HCT116 (cell line): Measurements from ENCODE around the gene THBS1. TPM values are rescaled to one million over a fixed set of nuclear protein-coding genes. Genes with fewer than 3 reads are reported as not detected.

Experiments used
- ATAC-seq: fragments of 200-7000 bp; cut with Tn5 transposase; 2 replicates; pipeline ENCODE4 v1.9.1; 2020; ENCODE audit warnings: mild to moderate bottlenecking, moderate library complexity
- BruUV-seq: library from RNA; stranded (reverse); fragments of 400-500 nt; replicated peaks from 2 replicates; lab custom pipeline; 2021; lab: Mats Ljungman, UMichigan
- CTCF ChIA-PET: fragments of 300-600 bp; sonication (Branson Sonifier 250); formaldehyde crosslinking; loops from one replicate; lab custom pipeline; 2021; ENCODE audit warnings: antibody characterized with exemption; lab: Charles Lee
- POLR2A ChIA-PET: fragments of 300-600, 350-600 bp; sonication (Branson Sonifier 250); formaldehyde crosslinking; loops from one replicate; lab custom pipeline; 2021; ENCODE audit warnings: antibody characterized with exemption; lab: Charles Lee
- RAD21 ChIA-PET, 2 experiments: fragments of 300-600 bp; sonication (Branson Sonifier 250); formaldehyde crosslinking; loops; one replicate each; lab custom pipeline; 2023; ENCODE audit warnings: low total read pairs in 2 of 2; ENCODE audit not compliant: uncharacterized antibody in 2 of 2, unreplicated experiment in 2 of 2, low non-redundant PET in 1 of 2; lab: Charles Lee
- DNase-seq: peaks from one replicate; pipeline ENCODE4 v3.0.0-alpha.2; 2010; ENCODE audit warnings: low read depth, low spot score
- H2AFZ ChIP-seq: fragments of 200-600 bp; shearing (Covaris generic), sonication (generic); 2 replicates; pipeline ENCODE4 v1.6.1; 2017; ENCODE audit warnings: low read depth, mixed run types, mixed read lengths, antibody characterized with exemption, low read length; ENCODE audit not compliant: poor library complexity, severe bottlenecking
- H3K27ac ChIP-seq: 2 replicates; pipeline ENCODE4 v1.5.1; 2012; ENCODE audit warnings: low read depth, low read length
- H3K27me3 ChIP-seq: fragments of 200-600 bp; sonication (generic); 2 replicates; pipeline ENCODE4 v1.6.1; 2016; ENCODE audit warnings: mixed run types, low read length, mixed read lengths; ENCODE audit not compliant: insufficient read depth
- H3K36me3 ChIP-seq, 2 experiments: fragments of 200-500 bp in 1 of 2; fragments of 200-600 bp in 1 of 2; sonication (Bioruptor generic) in 1 of 2; sonication (generic) in 1 of 2; 2 replicates each; pipeline versions ENCODE4 v1.5.1 to v1.6.1; 2014 to 2016; ENCODE audit warnings: low read length in 2 of 2, inconsistent platforms in 1 of 2, mixed read lengths in 1 of 2, mixed run types in 1 of 2; ENCODE audit not compliant: insufficient read depth in 2 of 2, control insufficient read depth in 1 of 2
- H3K4me1 ChIP-seq, 2 experiments: fragments of 200-600 bp in 1 of 2; sonication (generic) in 1 of 2; 2 replicates each; pipeline versions ENCODE4 v1.5.1 to v1.6.1; 2012 to 2017; ENCODE audit warnings: low read length in 2 of 2, inconsistent platforms in 1 of 2, mild to moderate bottlenecking in 1 of 2, mixed read lengths in 1 of 2, mixed run types in 1 of 2, moderate library complexity in 1 of 2; ENCODE audit not compliant: insufficient read depth in 2 of 2, control insufficient read depth in 1 of 2
- H3K4me2 ChIP-seq: fragments of 200-600 bp; sonication (generic); 2 replicates; pipeline ENCODE4 v1.6.1; 2017; ENCODE audit warnings: mixed run types, low read length, mixed read lengths
- H3K4me3 ChIP-seq, 2 experiments: fragments of 200-600 bp in 1 of 2; sonication (generic) in 1 of 2; replicated peaks in 1 of 2; 2 replicates each; pipeline ENCODE4 v1.5.1; 2011 to 2016; ENCODE audit warnings: low read length in 2 of 2, control low read depth in 1 of 2, low read depth in 1 of 2, mild to moderate bottlenecking in 1 of 2, mixed read lengths in 1 of 2, mixed run types in 1 of 2
- H3K79me2 ChIP-seq: fragments of 200-600 bp; sonication (generic); 2 replicates; pipeline ENCODE4 v1.6.1; 2017; ENCODE audit warnings: mild to moderate bottlenecking, mixed run types, low read length, moderate library complexity, mixed read lengths; ENCODE audit not compliant: insufficient read depth
- H3K9ac ChIP-seq: fragments of 200-600 bp; sonication (generic); 2 replicates; pipeline ENCODE4 v1.6.1; 2016; ENCODE audit warnings: low read length, mixed read lengths
- H3K9me2 ChIP-seq: fragments of 200-600 bp; sonication (generic), shearing (Covaris generic); 2 replicates; pipeline ENCODE4 v1.6.1; 2017; ENCODE audit warnings: mixed run types, mild to moderate bottlenecking, moderate library complexity; ENCODE audit not compliant: insufficient read depth
- H3K9me3 ChIP-seq, 2 experiments: fragments of 200-500 bp in 1 of 2; fragments of 200-600 bp in 1 of 2; sonication (Bioruptor generic) in 1 of 2; sonication (generic) in 1 of 2; 2 replicates each; pipeline ENCODE4 v1.6.1; 2014 to 2017; ENCODE audit warnings: low read length in 2 of 2, mixed read lengths in 2 of 2, inconsistent platforms in 1 of 2, low read depth in 1 of 2, mild to moderate bottlenecking in 1 of 2, mixed run types in 1 of 2, moderate library complexity in 1 of 2; ENCODE audit not compliant: control insufficient read depth in 1 of 2, insufficient read depth in 1 of 2
- H4K20me1 ChIP-seq: fragments of 200-600 bp; sonication (generic), shearing (Covaris generic); 2 replicates; pipeline ENCODE4 v1.6.1; 2017; ENCODE audit warnings: mixed run types, mild to moderate bottlenecking, moderate library complexity; ENCODE audit not compliant: insufficient read depth
- CBX3 ChIP-seq: IDR thresholded peaks from 2 replicates; pipeline ENCODE4 v1.6.1; 2012; ENCODE audit warnings: low read depth
- CEBPB ChIP-seq: IDR thresholded peaks from 2 replicates; pipeline ENCODE4 v1.6.1; 2012; ENCODE audit warnings: low read depth
- EGR1 ChIP-seq: IDR thresholded peaks from 2 replicates; pipeline ENCODE4 v1.6.1; 2012; ENCODE audit warnings: low read depth
- ELF1 ChIP-seq: IDR thresholded peaks from 2 replicates; pipeline ENCODE4 v1.6.1; 2012; ENCODE audit warnings: low read depth, borderline replicate concordance
- EZH2 ChIP-seq: fragments of 200-600 bp; sonication (generic); IDR thresholded peaks from 2 replicates; pipeline ENCODE4 v1.6.1; 2017; ENCODE audit warnings: antibody characterized with exemption, mixed run types
- JUND ChIP-seq: IDR thresholded peaks from 2 replicates; pipeline ENCODE4 v1.6.1; 2012
- MAX ChIP-seq: IDR thresholded peaks from 2 replicates; pipeline ENCODE4 v1.6.1; 2012
- POLR2A ChIP-seq: IDR thresholded peaks from 2 replicates; pipeline ENCODE4 v1.7.0; 2011; ENCODE audit warnings: borderline replicate concordance; ENCODE audit not compliant: insufficient read depth, insufficient read length; ENCODE audit errors: extremely low read depth
- POLR2AphosphoS5 ChIP-seq: IDR thresholded peaks from 2 replicates; pipeline ENCODE4 v1.6.1; 2011; ENCODE audit warnings: mild to moderate bottlenecking, low read depth, low read length, moderate library complexity
- RAD21 ChIP-seq: IDR thresholded peaks from 2 replicates; pipeline ENCODE4 v1.6.1; 2012; ENCODE audit warnings: low read depth, mild to moderate bottlenecking
- SIN3A ChIP-seq: IDR thresholded peaks from 2 replicates; pipeline ENCODE4 v1.6.1; 2012; ENCODE audit warnings: low read depth
- SP1 ChIP-seq: IDR thresholded peaks from 2 replicates; pipeline ENCODE4 v1.6.1; 2012; ENCODE audit warnings: low read depth
- TCF7L2 ChIP-seq: IDR thresholded peaks from 2 replicates; pipeline ENCODE4 v1.7.0; 2011; ENCODE audit warnings: borderline replicate concordance, inconsistent platforms; ENCODE audit not compliant: insufficient read depth, insufficient read length; ENCODE audit errors: extremely low read depth
- YY1 ChIP-seq: IDR thresholded peaks from 2 replicates; pipeline ENCODE4 v1.6.1; 2011; ENCODE audit warnings: low read length, low read depth, moderate library complexity, mild to moderate bottlenecking; ENCODE audit not compliant: insufficient replicate concordance; ENCODE audit errors: extremely low read depth
- ZFX ChIP-seq: fragments of 450-650 bp; IDR thresholded peaks from 2 replicates; pipeline ENCODE4 v1.6.1; 2017
- intact Hi-C: fragments of 100-400 bp; cut with micrococcal nuclease; formaldehyde crosslinking; loops from 2 replicates; pipeline ENCODE4 v1.10.0; 2022
- total RNA-seq: library from RNA; stranded (reverse); gene quantifications from one replicate; pipeline ENCODE4 v1.2.1, GENCODE V29; 2021; ENCODE audit not compliant: unreplicated experiment
- TF ChIP-seq, protein P1 (sequence below): IDR thresholded peaks from 2 replicates; pipeline ENCODE4 v1.6.1; 2012
- TF ChIP-seq, protein P2 (sequence below): IDR thresholded peaks from 2 replicates; pipeline ENCODE4 v1.6.1; 2012; ENCODE audit warnings: low read depth

THBS1 gene
- total RNA-seq, 1 experiment from 2014 or later: 6.3 TPM

DNA sequence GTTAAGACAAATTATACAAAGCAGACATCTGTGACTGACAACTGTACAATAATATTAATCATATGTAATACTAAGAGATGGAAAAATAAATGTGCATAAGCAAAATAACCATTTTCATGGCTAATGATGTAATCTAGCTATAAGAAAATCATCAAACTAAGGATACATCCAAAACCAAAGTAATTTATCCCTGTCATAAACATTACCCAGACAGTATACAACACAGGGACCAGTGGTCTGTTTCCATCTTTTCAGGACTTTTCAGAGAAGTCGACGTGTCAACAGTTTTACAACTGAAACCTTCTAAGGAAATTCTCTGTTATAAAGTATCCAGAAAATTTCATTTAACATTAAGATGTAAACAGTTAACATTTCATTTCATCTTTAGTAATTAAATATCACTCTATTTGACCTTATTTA lies 11.0 kb downstream of the THBS1 start:
- H3K4me1 ChIP-seq: no peaks in the 10 kb centered on the region
- H3K27ac ChIP-seq: no peak overlapping the region
- intact Hi-C loops: no loop called here
- H3K9ac ChIP-seq: no peak overlapping the region
- ChIA-PET CTCF (interaction anchor here (1.0 to 2.6 kb wide), 2 partner anchors 11 to 165 kb away, joined by 3 to 8 read pairs; partner anchors contain the start of gene THBS1), RAD21 (no interaction called here), POLR2A (no interaction called here)
- no peaks in the 10 kb centered on the region for H3K9me2 ChIP-seq
- no peaks in the 10 kb centered on the region for H4K20me1 ChIP-seq
- no peaks in the 10 kb centered on the region for H3K9me3 ChIP-seq
- H3K27me3 ChIP-seq: no peaks in the 10 kb centered on the region
- BruUV-seq: no TSS peak
- TF ChIP-seq RAD21: no peak
- no peak for TF ChIP-seq ZFX
- TF ChIP-seq, protein P1, sequence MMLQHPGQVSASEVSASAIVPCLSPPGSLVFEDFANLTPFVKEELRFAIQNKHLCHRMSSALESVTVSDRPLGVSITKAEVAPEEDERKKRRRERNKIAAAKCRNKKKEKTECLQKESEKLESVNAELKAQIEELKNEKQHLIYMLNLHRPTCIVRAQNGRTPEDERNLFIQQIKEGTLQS: no peak
- TF ChIP-seq MAX: no peak
- no peak for TF ChIP-seq CEBPB
- TF ChIP-seq POLR2AphosphoS5: no peak
- TF ChIP-seq JUND: no peak
- no peak for TF ChIP-seq EGR1
- TF ChIP-seq ELF1: no peak
- no peak for TF ChIP-seq CBX3
- no peaks in the 10 kb centered on the region for H3K79me2 ChIP-seq
- ATAC-seq: no peak
- no peak overlapping the region for H3K4me2 ChIP-seq
- no peak for DNase-seq
- no peak overlapping the region for H3K4me3 ChIP-seq
- no peak overlapping the region for H2AFZ ChIP-seq
- peaks cover 12 to 30% of the 10 kb centered on the region in 2 experiments; a peak in 3 of 4 replicates for H3K36me3 ChIP-seq

- intact Hi-C loops: no loop called here
- H3K79me2 ChIP-seq: no peaks in the 10 kb centered on the region
- RAD21 ChIA-PET: no interaction called here
- no peak for TF ChIP-seq TCF7L2
- no peak for TF ChIP-seq RAD21
- TF ChIP-seq EZH2: no peak
- TF ChIP-seq SP1: no peak
- no peak for TF ChIP-seq SIN3A
- TF ChIP-seq POLR2A: no peak
- TF ChIP-seq YY1: no peak
- TF ChIP-seq, protein P2, sequence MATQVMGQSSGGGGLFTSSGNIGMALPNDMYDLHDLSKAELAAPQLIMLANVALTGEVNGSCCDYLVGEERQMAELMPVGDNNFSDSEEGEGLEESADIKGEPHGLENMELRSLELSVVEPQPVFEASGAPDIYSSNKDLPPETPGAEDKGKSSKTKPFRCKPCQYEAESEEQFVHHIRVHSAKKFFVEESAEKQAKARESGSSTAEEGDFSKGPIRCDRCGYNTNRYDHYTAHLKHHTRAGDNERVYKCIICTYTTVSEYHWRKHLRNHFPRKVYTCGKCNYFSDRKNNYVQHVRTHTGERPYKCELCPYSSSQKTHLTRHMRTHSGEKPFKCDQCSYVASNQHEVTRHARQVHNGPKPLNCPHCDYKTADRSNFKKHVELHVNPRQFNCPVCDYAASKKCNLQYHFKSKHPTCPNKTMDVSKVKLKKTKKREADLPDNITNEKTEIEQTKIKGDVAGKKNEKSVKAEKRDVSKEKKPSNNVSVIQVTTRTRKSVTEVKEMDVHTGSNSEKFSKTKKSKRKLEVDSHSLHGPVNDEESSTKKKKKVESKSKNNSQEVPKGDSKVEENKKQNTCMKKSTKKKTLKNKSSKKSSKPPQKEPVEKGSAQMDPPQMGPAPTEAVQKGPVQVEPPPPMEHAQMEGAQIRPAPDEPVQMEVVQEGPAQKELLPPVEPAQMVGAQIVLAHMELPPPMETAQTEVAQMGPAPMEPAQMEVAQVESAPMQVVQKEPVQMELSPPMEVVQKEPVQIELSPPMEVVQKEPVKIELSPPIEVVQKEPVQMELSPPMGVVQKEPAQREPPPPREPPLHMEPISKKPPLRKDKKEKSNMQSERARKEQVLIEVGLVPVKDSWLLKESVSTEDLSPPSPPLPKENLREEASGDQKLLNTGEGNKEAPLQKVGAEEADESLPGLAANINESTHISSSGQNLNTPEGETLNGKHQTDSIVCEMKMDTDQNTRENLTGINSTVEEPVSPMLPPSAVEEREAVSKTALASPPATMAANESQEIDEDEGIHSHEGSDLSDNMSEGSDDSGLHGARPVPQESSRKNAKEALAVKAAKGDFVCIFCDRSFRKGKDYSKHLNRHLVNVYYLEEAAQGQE: no peak
Measured at GRCh38 chr15:39592500-39592899, 11.6 kb downstream of the THBS1 start.

More at GRCh38 chr15:39592500-39592899, 11.6 kb downstream of the THBS1 start:
- Histone ChIP-seq H3K9ac (no peak overlapping the region), H3K4me1 (no peaks in the 10 kb centered on the region), H2AFZ (no peak overlapping the region), H3K4me2 (no peak overlapping the region), H3K27ac (no peak overlapping the region), H3K4me3 (no peak overlapping the region), H3K36me3 (peaks cover 11 to 30% of the 10 kb centered on the region in 2 experiments; a peak in 3 of 4 replicates), H4K20me1 (no peaks in the 10 kb centered on the region), H3K27me3 (no peaks in the 10 kb centered on the region), H3K9me3 (no peaks in the 10 kb centered on the region), H3K9me2 (no peaks in the 10 kb centered on the region)
- ATAC-seq (no peak), DNase-seq (no peak)
- POLR2A ChIA-PET: no interaction called here
- CTCF ChIA-PET: no interaction called here
- no TSS peak for BruUV-seq
